Limb (tissue), 2 donors: Measurements from ENCODE around the gene PRKG1.

ENCODE experiments used
- DNase-seq, 2 donors: peaks; one replicate each; pipeline ENCODE4 v3.0.0-alpha.2; 2016; ENCODE audit errors: extremely low spot score in 2 of 2

PRKG1 gene

GRCh38 chr10:52040486-52040885, 966.2 kb downstream of the PRKG1 start:
- no peak for DNase-seq

GRCh38 chr10:52043811-52044210, 969.5 kb downstream of the PRKG1 start:
- no peak for DNase-seq

- no peak for DNase-seq
These were observed 973.8 kb downstream of the PRKG1 start for GRCh38 chr10:52048051-52048450.

GRCh38 chr10:52050429-52051047, 976.3 kb downstream of the PRKG1 start:
- no peak for DNase-seq

GRCh38 chr10:52053497-52053896, 979.2 kb downstream of the PRKG1 start:
- DNase-seq = no peak

GRCh38 chr10:52056291-52056690, 982.0 kb downstream of the PRKG1 start:
- no peak for DNase-seq

GRCh38 chr10:52059089-52059488, 984.8 kb downstream of the PRKG1 start:
- DNase-seq = no peak

- DNase-seq = no peak
These were observed 988.9 kb downstream of the PRKG1 start for GRCh38 chr10:52063159-52063558.

GRCh38 chr10:52064084-52064845, 990.0 kb downstream of the PRKG1 start:
- no peak for DNase-seq

GRCh38 chr10:52066383-52066782, 992.1 kb downstream of the PRKG1 start:
- DNase-seq = no peak

GRCh38 chr10:52068485-52068884, 994.2 kb downstream of the PRKG1 start:
- DNase-seq = no peak

- no peak for DNase-seq
These were observed 997.5 kb downstream of the PRKG1 start for GRCh38 chr10:52071814-52072213.

- no peak for DNase-seq
These were observed 1000.3 kb downstream of the PRKG1 start for GRCh38 chr10:52074505-52075026.

GRCh38 chr10:52077814-52078213, 1003.5 kb downstream of the PRKG1 start:
- DNase-seq = no peak

- no peak for DNase-seq
These were observed 1004.2 kb downstream of the PRKG1 start for GRCh38 chr10:52078397-52078937.

GRCh38 chr10:52082307-52082706, 1008.0 kb downstream of the PRKG1 start:
- DNase-seq = no peak

GRCh38 chr10:52083422-52083821, 1009.1 kb downstream of the PRKG1 start:
- no peak for DNase-seq

GRCh38 chr10:52092390-52092789, 1018.1 kb downstream of the PRKG1 start:
- DNase-seq = no peak

GRCh38 chr10:52098130-52098529, 1023.8 kb downstream of the PRKG1 start:
- no peak for DNase-seq

- no peak for DNase-seq
These were observed 1024.8 kb downstream of the PRKG1 start for GRCh38 chr10:52099026-52099600.

GRCh38 chr10:52100011-52100547, 1025.8 kb downstream of the PRKG1 start:
- no peak for DNase-seq

GRCh38 chr10:52105301-52105700, 1031.0 kb downstream of the PRKG1 start:
- no peak for DNase-seq
